Glomerular endothelial cell (primary cell): ENCODE data around the gene DUSP22. TPM values are rescaled to one million over a fixed set of nuclear protein-coding genes. Genes with fewer than 3 reads are reported as not detected.

Source experiments
- DNase-seq: peaks from one replicate; pipeline ENCODE4 v3.0.0-alpha.2; 2011; ENCODE audit warnings: low read depth, low spot score; ENCODE audit errors: extremely low read depth
- total RNA-seq: library from RNA; depleted of rRNA; stranded (reverse); fragments of >200 nt; gene quantifications from 2 replicates; pipeline ENCODE4 v1.2.3, GENCODE V29; 2015

The DUSP22 gene
- total RNA-seq, 1 donor from 2014 or later, result 44.1 TPM

- no peak for DNase-seq
These were observed 4.2 kb downstream of the DUSP22 start for GRCh38 chr6:296151-297122.

GRCh38 chr6:297571-298232, 5.4 kb downstream of the DUSP22 start:
- no peak for DNase-seq

DNA sequence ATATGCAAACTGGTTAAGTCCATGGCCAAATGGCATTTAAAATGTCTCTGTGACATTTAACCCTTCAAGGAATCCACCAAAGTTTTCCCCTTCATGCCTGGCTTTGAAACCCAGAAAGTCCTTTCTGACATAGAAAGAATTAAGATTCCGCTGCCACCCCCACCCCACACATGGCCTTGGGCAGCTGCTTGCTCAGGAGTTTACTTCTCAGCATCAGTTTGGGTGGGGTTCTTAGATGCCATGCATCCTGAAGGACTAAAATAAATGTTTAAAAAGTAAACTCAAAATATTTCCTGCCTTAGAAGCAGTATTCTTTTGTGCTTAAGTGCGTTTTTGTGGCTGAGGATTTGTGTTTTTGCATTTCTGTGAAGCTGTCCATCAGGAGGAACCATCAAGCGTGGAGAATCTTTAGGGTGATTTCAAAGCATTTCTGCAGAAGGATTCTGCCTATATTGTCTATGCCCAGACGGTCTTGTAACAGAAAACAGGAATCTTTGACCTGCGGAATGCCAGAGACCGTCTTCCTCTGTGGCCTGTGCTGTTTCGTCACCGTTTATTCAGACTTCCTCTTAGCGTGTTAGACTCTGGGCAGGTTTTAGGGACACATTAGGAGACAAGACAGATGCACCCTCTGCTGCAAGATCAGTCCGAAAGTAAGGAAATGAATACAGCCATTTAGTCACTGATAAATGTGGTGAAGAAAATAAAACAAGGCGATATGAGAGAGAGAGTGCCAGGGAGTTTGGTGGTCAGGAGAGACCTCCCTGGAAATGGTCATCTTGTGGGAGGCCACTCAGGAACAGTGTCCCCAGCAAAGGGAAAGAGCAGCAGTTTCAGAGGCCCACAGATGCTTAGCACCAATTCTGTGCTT, 6.2 kb downstream of the DUSP22 start:
- no peak for DNase-seq

DNA sequence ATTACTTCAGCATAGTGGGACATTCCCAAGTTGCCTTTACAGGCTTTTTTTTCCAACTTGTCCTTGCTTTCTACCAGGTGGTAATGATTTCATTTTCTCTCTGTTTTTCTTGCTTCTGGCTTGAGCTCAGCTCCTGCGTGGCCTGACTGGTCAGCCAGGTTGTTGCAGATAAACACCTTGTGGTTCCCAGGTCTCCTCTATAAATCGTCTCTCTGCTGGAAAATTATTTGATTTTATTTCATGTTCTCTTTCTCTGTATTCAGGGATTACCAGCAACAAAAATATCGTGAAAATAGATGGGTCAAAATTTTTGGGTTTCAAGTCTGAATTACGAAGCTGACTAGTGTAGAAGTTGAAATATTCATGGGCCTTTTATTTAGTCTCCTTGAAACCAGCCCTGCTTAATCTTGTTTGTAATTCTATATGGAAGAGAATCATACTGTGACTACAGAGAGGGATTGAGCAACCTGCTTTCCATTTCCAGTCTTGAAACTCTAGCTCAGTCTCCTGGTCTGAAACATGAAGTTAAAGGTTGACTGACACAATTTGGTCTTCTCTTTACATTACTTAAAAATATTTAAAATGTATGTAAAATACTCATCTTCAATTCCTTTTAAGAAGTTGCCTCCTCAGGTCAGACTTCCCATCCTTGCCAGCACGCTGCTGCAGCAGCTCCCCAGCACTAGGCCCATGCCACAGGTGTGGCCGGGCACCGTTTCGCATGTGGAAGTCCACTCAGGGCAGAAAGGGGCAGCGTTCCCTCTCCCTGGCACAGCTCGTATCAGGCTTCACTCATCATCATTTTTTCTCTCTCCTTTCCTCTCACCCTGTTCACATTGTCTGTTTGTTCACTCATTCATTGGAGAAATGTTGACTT, 7.1 kb downstream of the DUSP22 start:
- DNase-seq, result no peak

- no peak for DNase-seq
These were observed 7.7 kb downstream of the DUSP22 start for GRCh38 chr6:300026-300425.

GRCh38 chr6:300494-301198, 8.4 kb downstream of the DUSP22 start:
- DNase-seq, result no peak

DNA sequence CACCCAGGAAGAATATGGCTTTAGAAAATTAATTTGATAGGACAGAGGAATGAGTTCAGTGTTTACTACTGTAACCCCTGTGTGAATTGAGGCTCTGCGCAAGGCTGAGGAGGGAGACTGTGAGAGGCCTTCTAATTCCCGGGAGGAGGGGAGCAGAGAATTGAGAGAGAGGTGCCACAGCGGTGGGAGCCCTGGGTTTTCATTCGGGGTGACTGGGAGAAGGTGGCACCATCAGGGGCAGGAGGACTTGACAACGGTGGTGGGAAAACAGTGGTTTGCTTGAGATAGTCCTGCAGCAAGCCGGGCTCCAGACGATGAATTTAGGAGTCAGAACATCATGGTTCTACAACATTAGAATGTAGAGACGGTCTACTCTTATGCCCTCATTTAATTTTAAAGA, 9.2 kb downstream of the DUSP22 start:
- no peak for DNase-seq

DNA sequence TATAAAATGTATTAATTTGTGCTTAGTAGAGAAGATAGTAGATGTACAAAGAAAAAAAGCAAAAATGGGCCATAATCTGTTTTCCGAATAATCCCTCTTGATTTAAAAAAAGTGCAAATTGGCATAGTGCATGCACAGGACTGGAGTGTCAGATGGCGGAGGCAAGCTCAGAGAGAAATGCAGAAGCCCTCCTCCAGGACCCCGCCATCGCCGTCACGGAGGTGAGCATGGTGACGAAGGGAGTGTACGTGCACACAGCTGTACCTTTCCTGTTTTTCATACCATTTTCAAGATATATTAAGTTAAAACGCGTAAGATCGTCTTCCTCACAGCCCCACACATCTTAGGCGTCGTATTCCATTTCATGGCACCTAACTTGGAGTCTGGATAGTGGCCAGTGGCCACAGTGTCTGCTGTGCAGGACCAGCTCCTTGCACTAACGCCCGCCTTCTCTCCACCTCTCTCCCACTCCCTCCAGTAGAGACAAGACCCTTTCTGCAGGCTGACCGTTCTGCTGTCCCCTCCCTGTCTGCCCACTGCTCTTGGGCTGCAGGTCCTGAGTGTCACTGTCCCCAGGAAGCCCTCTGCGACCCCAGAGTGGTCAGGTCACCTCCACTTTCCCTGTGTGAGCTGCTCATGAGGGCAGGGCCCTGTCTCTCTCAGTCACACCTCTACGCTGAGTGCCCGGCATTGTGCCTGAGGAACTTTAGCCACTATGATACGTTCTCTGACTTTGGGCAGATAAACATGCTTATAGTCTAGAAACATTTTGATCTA, 9.8 kb downstream of the DUSP22 start:
- DNase-seq, result no peak

- no peak for DNase-seq
These were observed 10.5 kb downstream of the DUSP22 start for GRCh38 chr6:302760-303159.

DNA sequence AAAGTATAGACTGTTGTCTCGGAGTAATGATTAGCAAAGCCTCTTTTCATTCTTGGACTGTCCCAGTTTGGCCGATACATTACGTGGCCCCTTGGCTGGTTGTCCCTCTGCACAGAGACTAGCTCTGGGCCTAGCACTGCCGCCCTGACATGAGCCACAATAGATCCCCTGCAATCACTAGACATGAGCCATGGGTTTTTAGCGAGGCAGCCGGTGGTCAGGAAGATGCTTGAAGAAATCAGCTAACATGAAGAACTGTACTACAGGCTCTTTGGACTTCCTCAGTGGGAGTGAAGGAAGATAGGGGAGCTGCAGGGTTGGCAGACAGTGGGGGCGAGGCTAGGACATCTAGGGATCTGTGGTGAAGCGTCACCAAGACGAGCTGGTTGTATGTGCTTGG, 11.0 kb downstream of the DUSP22 start:
- no peak for DNase-seq

GRCh38 chr6:303948-304558, 11.8 kb downstream of the DUSP22 start:
- DNase-seq, result no peak

DNA sequence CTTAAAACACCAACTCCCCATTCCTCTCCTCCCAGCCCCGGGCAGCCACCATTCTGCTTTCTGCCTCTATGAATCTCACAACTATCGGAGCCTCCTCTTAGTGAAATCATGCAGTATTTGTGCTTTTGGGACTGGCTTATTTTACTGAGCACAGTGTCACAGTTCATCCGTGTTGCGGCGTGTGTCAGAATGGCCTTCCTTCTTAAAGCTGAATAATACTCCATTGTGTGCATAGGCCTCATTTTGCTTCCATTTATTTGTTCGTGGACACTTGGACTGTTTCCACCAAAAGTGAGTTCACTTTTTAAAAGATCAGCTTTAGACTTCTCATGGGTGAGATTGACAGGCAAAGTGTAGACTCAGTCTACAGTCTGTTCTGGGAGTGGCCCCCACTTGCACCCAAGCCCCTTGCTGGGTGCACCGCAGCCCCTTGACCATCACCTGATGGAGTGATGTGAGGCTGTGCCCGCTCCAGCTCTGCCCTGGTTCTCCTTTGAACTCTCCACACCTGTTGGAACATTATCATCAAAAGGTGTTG, 12.6 kb downstream of the DUSP22 start:
- no peak for DNase-seq

DNA sequence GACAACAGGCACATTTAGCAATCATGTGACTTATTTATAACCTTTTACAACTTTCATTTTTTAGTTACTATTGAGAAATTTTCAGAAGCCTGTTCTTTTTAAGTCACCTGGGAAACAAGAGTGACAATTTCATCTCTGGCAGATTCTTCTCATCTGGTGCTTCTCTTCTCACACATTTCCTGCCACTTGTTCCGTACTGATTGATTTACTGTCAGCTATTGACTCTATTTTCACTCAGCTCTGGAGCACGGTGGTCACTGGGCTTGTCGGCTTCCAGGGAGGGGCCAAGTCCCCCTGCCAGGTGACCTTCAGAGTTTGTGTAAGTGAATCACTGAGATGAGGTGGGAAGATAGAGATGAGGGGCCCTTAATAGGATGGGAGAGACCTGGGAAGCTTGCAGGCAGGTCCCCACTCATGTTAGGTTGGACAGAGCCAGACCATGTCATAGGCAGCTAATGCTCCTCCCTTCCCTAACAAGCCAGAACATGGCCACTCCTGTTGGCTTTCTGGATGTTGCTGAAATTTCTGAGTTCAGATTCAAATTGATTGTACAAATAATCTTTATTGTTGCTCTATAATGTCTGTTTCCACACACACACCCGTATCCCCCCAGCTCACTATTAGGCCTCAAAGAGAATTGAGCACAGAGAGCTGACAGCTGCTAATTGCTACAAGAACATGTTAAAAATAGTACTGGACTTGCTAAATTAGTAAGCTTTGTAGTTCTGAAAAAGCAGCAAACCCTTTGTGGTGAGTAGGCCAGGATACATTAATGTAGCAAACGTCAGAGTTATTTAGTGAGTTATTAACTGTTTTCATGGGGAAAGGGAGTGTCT, 13.3 kb downstream of the DUSP22 start:
- DNase-seq, result no peak

DNA sequence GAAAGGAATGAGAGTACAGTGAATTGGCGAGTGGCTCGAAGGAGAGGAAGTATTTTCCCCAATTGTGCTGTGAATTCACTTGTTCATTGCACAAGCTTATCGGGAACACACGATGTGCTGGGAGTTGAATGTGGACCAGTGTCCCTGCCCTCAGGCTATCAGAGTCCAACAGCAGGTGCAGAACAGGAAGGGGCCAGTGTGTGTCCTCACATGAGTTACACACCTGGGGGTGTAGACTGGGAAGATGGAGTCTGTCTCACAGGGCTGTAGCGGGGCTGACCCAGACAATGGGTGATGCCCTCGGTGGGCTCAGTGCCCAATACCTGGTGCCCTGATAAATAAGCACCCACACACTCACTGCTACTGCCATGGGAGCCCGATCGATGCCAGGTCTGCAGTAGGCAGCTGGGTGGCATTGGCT, 14.4 kb downstream of the DUSP22 start:
- no peak for DNase-seq

DNA sequence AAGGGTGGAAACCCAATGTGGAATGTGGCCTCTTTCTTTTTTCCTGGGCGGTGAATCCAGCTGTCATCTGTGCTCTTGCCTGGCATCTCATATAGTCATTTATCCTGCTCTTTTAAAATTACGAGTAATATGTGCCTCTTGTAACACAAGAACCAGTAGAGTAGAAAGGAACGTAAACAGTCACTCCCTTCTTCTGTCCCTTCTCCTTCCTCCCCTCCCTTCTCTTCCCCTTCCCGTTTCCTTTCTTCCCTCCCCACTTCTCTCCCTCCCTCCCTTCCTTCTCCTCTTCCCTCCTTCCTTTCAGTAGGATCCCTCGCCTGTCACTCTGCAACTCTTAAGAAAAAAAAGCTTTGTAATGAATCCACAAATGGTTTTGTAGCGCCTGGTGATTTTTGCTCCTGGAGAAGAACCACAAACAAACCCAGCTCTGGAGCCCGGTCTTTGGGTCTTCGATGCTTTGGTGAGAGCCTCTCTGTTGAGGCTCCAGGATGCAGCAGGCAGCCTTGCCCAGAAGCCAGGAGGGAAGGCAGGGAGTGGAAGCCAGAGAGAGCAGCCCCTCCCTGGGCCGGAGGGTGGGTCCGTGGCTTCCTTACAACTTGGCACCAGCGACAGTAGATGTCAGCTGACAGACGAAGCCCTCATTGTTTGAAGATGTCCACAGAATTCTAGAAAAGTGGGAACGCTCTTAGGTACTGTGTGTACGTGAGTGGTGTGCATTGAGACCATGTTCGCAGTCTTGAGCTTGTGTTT, 15.0 kb downstream of the DUSP22 start:
- no peak for DNase-seq

- DNase-seq, result no peak
These were observed 15.6 kb downstream of the DUSP22 start for GRCh38 chr6:307874-308273.
